BLaER1 treated with 17β-estradiol and CSF1 and Interleukin-3, amounts not matched to agents 10 nM and 100 nM (cell line): ENCODE results near the gene STX8.

Experiments
- H3K27ac ChIP-seq, 11 experiments: shearing (Covaris generic); formaldehyde crosslinking; 2 replicates each; pipeline ENCODE4 v1.8.1; 2022
- H3K27me3 ChIP-seq, 11 experiments: shearing (Covaris generic); formaldehyde crosslinking; 2 replicates each; pipeline ENCODE4 v1.8.1; 2022
- H3K36me3 ChIP-seq, 11 experiments: shearing (Covaris generic); formaldehyde crosslinking; 2 replicates each; pipeline ENCODE4 v1.8.1; 2022
- H3K4me1 ChIP-seq, 10 experiments: shearing (Covaris generic); formaldehyde crosslinking; 2 replicates each; pipeline ENCODE4 v1.8.1; 2022
- H3K4me2 ChIP-seq, 11 experiments: shearing (Covaris generic); formaldehyde crosslinking; 2 replicates each; pipeline ENCODE4 v1.8.1; 2022
- H3K4me3 ChIP-seq, 10 experiments: shearing (Covaris generic); formaldehyde crosslinking; 2 replicates each; pipeline ENCODE4 v1.8.1; 2022
- H3K9ac ChIP-seq, 11 experiments: shearing (Covaris generic); formaldehyde crosslinking; 2 replicates each; pipeline ENCODE4 v1.8.1; 2022
- H3K9me3 ChIP-seq, 11 experiments: shearing (Covaris generic); formaldehyde crosslinking; replicated peaks in 1 of 11; 2 replicates each; pipeline ENCODE4 v1.8.1; 2022
- H4K20me1 ChIP-seq, 11 experiments: shearing (Covaris generic); formaldehyde crosslinking; 2 replicates each; pipeline ENCODE4 v1.8.1; 2022
- Cebpa-rat ChIP-seq, 11 experiments: shearing (Covaris generic); IDR thresholded peaks; 2 replicates each; pipeline ENCODE4 v1.8.1; 2022

The STX8 gene

GRCh38 chr17:9229826-9230201, 345.8 kb downstream of the STX8 start:
- no peaks in the 10 kb centered on the region for H3K36me3 ChIP-seq
- H3K4me3 ChIP-seq: no peak overlapping the region
- peaks cover 0 to 9% (median 7%) of the 10 kb centered on the region in 10 experiments; a peak in 11 of 20 replicates for H3K4me1 ChIP-seq
- H3K9ac ChIP-seq: no peak overlapping the region
- no peak overlapping the region for H3K27ac ChIP-seq
- H3K27me3 ChIP-seq: peaks cover 32 to 48% (median 40%) of the 10 kb centered on the region in 11 experiments
- peaks cover 0 to 49% (median 23%) of the 10 kb centered on the region in 11 experiments; a peak in 13 of 22 replicates for H4K20me1 ChIP-seq
- TF ChIP-seq Cebpa-rat (IDR thresholded peaks at IDR 0.05): no peak
- no peak overlapping the region for H3K4me2 ChIP-seq
- H3K9me3 ChIP-seq: no peaks in the 10 kb centered on the region

- Histone ChIP-seq H3K9ac (no peak overlapping the region), H3K27me3 (peaks cover 29 to 42% (median 35%) of the 10 kb centered on the region in 11 experiments), H3K4me2 (no peak overlapping the region), H3K36me3 (no peaks in the 10 kb centered on the region), H3K4me1 (peaks cover 0 to 9% (median 7%) of the 10 kb centered on the region in 10 experiments; a peak in 11 of 20 replicates), H3K27ac (no peak overlapping the region), H4K20me1 (peaks cover 0 to 43% (median 20%) of the 10 kb centered on the region in 11 experiments; a peak in 13 of 22 replicates), H3K9me3 (no peaks in the 10 kb centered on the region), H3K4me3 (no peak overlapping the region)
- no peak for TF ChIP-seq Cebpa-rat (IDR thresholded peaks at IDR 0.05)
Observed at GRCh38 chr17:9229160-9229825, 346.3 kb downstream of the STX8 start.

GRCh38 chr17:9228408-9229159, 347.0 kb downstream of the STX8 start:
- Histone ChIP-seq H3K9ac (no peak overlapping the region), H3K27ac (no peak overlapping the region), H3K9me3 (no peaks in the 10 kb centered on the region), H3K4me3 (no peak overlapping the region), H3K36me3 (no peaks in the 10 kb centered on the region), H3K27me3 (peaks cover 22 to 35% (median 28%) of the 10 kb centered on the region in 11 experiments), H3K4me2 (no peak overlapping the region), H3K4me1 (peaks cover 0 to 10% (median 7%) of the 10 kb centered on the region in 10 experiments; a peak in 11 of 20 replicates), H4K20me1 (peaks cover 0 to 36% (median 17%) of the 10 kb centered on the region in 11 experiments; a peak in 13 of 22 replicates)
- no peak for TF ChIP-seq Cebpa-rat (IDR thresholded peaks at IDR 0.05)

GRCh38 chr17:9227819-9228407, 347.7 kb downstream of the STX8 start:
- H3K4me3 ChIP-seq: no peak overlapping the region
- H3K27ac ChIP-seq: no peak overlapping the region
- peaks cover 0 to 15% (median 7%) of the 10 kb centered on the region in 10 experiments; a peak in 11 of 20 replicates for H3K4me1 ChIP-seq
- TF ChIP-seq Cebpa-rat (IDR thresholded peaks at IDR 0.05): no peak
- peaks cover 0 to 30% (median 12%) of the 10 kb centered on the region in 11 experiments; a peak in 13 of 22 replicates for H4K20me1 ChIP-seq
- H3K27me3 ChIP-seq: peaks cover 15 to 29% (median 21%) of the 10 kb centered on the region in 11 experiments
- no peak overlapping the region for H3K9ac ChIP-seq
- no peaks in the 10 kb centered on the region for H3K9me3 ChIP-seq
- no peaks in the 10 kb centered on the region for H3K36me3 ChIP-seq
- no peak overlapping the region for H3K4me2 ChIP-seq

GRCh38 chr17:9226794-9227135, 348.9 kb downstream of the STX8 start:
- H3K27ac ChIP-seq: no peak overlapping the region
- H3K4me3 ChIP-seq: no peak overlapping the region
- H3K4me1 ChIP-seq: peaks cover 0 to 15% (median 7%) of the 10 kb centered on the region in 10 experiments; a peak in 11 of 20 replicates
- no peaks in the 10 kb centered on the region for H3K9me3 ChIP-seq
- H3K36me3 ChIP-seq: no peaks in the 10 kb centered on the region
- peak overlapping the region in 6 of 11 experiments; percentile 11 to 54 (median 42); a peak in 10 of 22 replicates for H3K4me2 ChIP-seq
- H3K9ac ChIP-seq: no peak overlapping the region
- no peak for TF ChIP-seq Cebpa-rat (IDR thresholded peaks at IDR 0.05)
- H3K27me3 ChIP-seq: peaks cover 3 to 17% (median 10%) of the 10 kb centered on the region in 11 experiments; a peak in 20 of 22 replicates
- H4K20me1 ChIP-seq: peaks cover 0 to 18% (median under 1%) of the 10 kb centered on the region in 11 experiments; a peak in 9 of 22 replicates

- Histone ChIP-seq H3K27ac (no peak overlapping the region), H3K4me1 (peaks cover 0 to 15% (median 7%) of the 10 kb centered on the region in 10 experiments; a peak in 11 of 20 replicates), H3K4me2 (peak overlapping the region in 5 of 11 experiments; percentile 37 to 54 (median 46); a peak in 9 of 22 replicates), H3K27me3 (peaks cover 0 to 12% (median 5%) of the 10 kb centered on the region in 11 experiments; a peak in 15 of 22 replicates), H3K9me3 (no peaks in the 10 kb centered on the region), H4K20me1 (peaks cover 0 to 15% (median 0%) of the 10 kb centered on the region in 11 experiments; a peak in 6 of 22 replicates), H3K4me3 (no peak overlapping the region), H3K36me3 (no peaks in the 10 kb centered on the region), H3K9ac (no peak overlapping the region)
- TF ChIP-seq Cebpa-rat (IDR thresholded peaks at IDR 0.05): no peak
Observed at GRCh38 chr17:9226130-9226793, 349.4 kb downstream of the STX8 start.

- Histone ChIP-seq H3K4me2 (no peak overlapping the region), H3K4me1 (peaks cover 0 to 15% (median 7%) of the 10 kb centered on the region in 10 experiments; a peak in 11 of 20 replicates), H3K4me3 (no peak overlapping the region), H3K9ac (no peak overlapping the region), H3K27me3 (peaks cover 0 to 5% (median 0%) of the 10 kb centered on the region in 11 experiments; a peak in 3 of 22 replicates), H3K9me3 (no peaks in the 10 kb centered on the region), H3K36me3 (no peaks in the 10 kb centered on the region), H3K27ac (no peak overlapping the region), H4K20me1 (peaks cover 0 to 8% (median 0%) of the 10 kb centered on the region in 11 experiments; a peak in 4 of 22 replicates)
- no peak for TF ChIP-seq Cebpa-rat (IDR thresholded peaks at IDR 0.05)
Observed at GRCh38 chr17:9225305-9226101, 350.1 kb downstream of the STX8 start.

- Histone ChIP-seq H3K27ac (no peak overlapping the region), H3K4me1 (peaks cover 0 to 15% (median 7%) of the 10 kb centered on the region in 10 experiments; a peak in 11 of 20 replicates), H3K4me3 (no peak overlapping the region), H4K20me1 (no peaks in the 10 kb centered on the region; a peak in 2 of 22 replicates), H3K27me3 (peaks cover 0 to under 1% (median 0%) of the 10 kb centered on the region in 11 experiments; a peak in 1 of 22 replicates), H3K36me3 (no peaks in the 10 kb centered on the region), H3K9ac (no peak overlapping the region), H3K4me2 (no peak overlapping the region), H3K9me3 (no peaks in the 10 kb centered on the region)
- no peak for TF ChIP-seq Cebpa-rat (IDR thresholded peaks at IDR 0.05)
Observed at GRCh38 chr17:9224485-9224884, 351.1 kb downstream of the STX8 start.
